WTC11 (cell line): ENCODE measurements around the gene FOXP1. TPM values are rescaled to one million over a fixed set of nuclear protein-coding genes. Genes with fewer than 3 reads are reported as not detected.
A peak's percentile ranks its signal among the peaks of the same experiment; 100 is the strongest.

ENCODE experiments used
- ATAC-seq: fragments of 200-7000 bp; cut with Tn5 transposase; 2 replicates; pipeline ENCODE4 v1.10.0; 2021; ENCODE audit warnings: mild to moderate bottlenecking, moderate library complexity
- CTCF ChIA-PET: fragments of 300-600 bp; sonication (Branson Sonifier 250); formaldehyde crosslinking; loops from one replicate; lab custom pipeline; 2021; ENCODE audit warnings: antibody characterized with exemption; lab: Charles Lee
- POLR2A ChIA-PET: fragments of 350-600 bp; sonication (Branson Sonifier 250); formaldehyde crosslinking; loops from one replicate; lab custom pipeline; 2021; ENCODE audit warnings: antibody characterized with exemption; lab: Charles Lee
- DNase-seq: peaks from one replicate; pipeline ENCODE4 v3.0.0; 2021; ENCODE audit warnings: low spot score
- H3K27ac Mint-ChIP-seq: 2 replicates; pipeline ENCODE4 v1.8.0; 2021; ENCODE audit warnings: mixed read lengths
- H3K27me3 Mint-ChIP-seq: 2 replicates; pipeline ENCODE4 v1.8.0; 2021; ENCODE audit warnings: low read depth, mild to moderate bottlenecking, moderate library complexity, mixed read lengths
- H3K36me3 Mint-ChIP-seq: 2 replicates; pipeline ENCODE4 v1.8.0; 2021; ENCODE audit warnings: mixed read lengths
- H3K4me1 Mint-ChIP-seq: 2 replicates; pipeline ENCODE4 v1.8.0; 2022; ENCODE audit warnings: mixed read lengths
- H3K4me3 Mint-ChIP-seq: 2 replicates; pipeline ENCODE4 v1.8.0; 2021; ENCODE audit warnings: mild to moderate bottlenecking, moderate library complexity, mixed read lengths
- H3K9me3 Mint-ChIP-seq: 2 replicates; pipeline ENCODE4 v1.8.0; 2021; ENCODE audit warnings: mixed read lengths
- ATF1 ChIP-seq: sonication (generic); formaldehyde crosslinking; IDR thresholded peaks from 2 replicates; pipeline ENCODE4 v1.8.1; 2023; ENCODE audit warnings: mild to moderate bottlenecking, moderate library complexity, missing genetic modification reagents
- ATF6 ChIP-seq: sonication (generic); formaldehyde crosslinking; IDR thresholded peaks from 2 replicates; pipeline ENCODE4 v1.8.1; 2023; ENCODE audit warnings: mild to moderate bottlenecking, missing genetic modification reagents
- CREB1 ChIP-seq: sonication (generic); formaldehyde crosslinking; IDR thresholded peaks from 2 replicates; pipeline ENCODE4 v1.8.0; 2023; ENCODE audit warnings: mild to moderate bottlenecking, missing genetic modification reagents
- ELF4 ChIP-seq: sonication (generic); formaldehyde crosslinking; IDR thresholded peaks from 2 replicates; pipeline ENCODE4 v1.8.1; 2022; ENCODE audit warnings: low read depth, mild to moderate bottlenecking, moderate library complexity, missing genetic modification reagents
- FOXK1 ChIP-seq: sonication (generic); formaldehyde crosslinking; IDR thresholded peaks from 2 replicates; pipeline ENCODE4 v1.8.0; 2022; ENCODE audit warnings: mild to moderate bottlenecking, moderate library complexity, missing genetic modification reagents
- FOXP1 ChIP-seq: sonication (generic); formaldehyde crosslinking; IDR thresholded peaks from 2 replicates; pipeline ENCODE4 v1.8.0; 2022; ENCODE audit warnings: missing genetic modification reagents, mild to moderate bottlenecking, moderate library complexity, borderline replicate concordance
- FOXP4 ChIP-seq: sonication (generic); formaldehyde crosslinking; IDR thresholded peaks from 2 replicates; pipeline ENCODE4 v1.8.0; 2022; ENCODE audit warnings: mild to moderate bottlenecking, missing genetic modification reagents
- HMGA2 ChIP-seq: fragments of 250-450 bp; sonication (Bioruptor Pico); IDR thresholded peaks from 2 replicates; pipeline ENCODE4 v1.4.0; 2021; ENCODE audit warnings: mild to moderate bottlenecking, moderate library complexity
- IRF1 ChIP-seq: sonication (generic); formaldehyde crosslinking; IDR thresholded peaks from 2 replicates; pipeline ENCODE4 v1.8.0; 2023; ENCODE audit warnings: missing genetic modification reagents
- IRF2 ChIP-seq: sonication (generic); formaldehyde crosslinking; IDR thresholded peaks from 2 replicates; pipeline ENCODE4 v1.8.0; 2022; ENCODE audit warnings: low read depth, missing genetic modification reagents, borderline replicate concordance
- MXD4 ChIP-seq: fragments of 250-450 bp; sonication (Bioruptor Pico); IDR thresholded peaks from 2 replicates; pipeline ENCODE4 v1.8.0; 2021; ENCODE audit warnings: mild to moderate bottlenecking, moderate library complexity, borderline replicate concordance
- NFE2L1 ChIP-seq: sonication (generic); formaldehyde crosslinking; IDR thresholded peaks from 2 replicates; pipeline ENCODE4 v1.8.1; 2023; ENCODE audit warnings: missing genetic modification reagents
- NR3C1 ChIP-seq: sonication (generic); formaldehyde crosslinking; conservative IDR thresholded peaks from 2 replicates; pipeline ENCODE4 v1.8.1; 2023; ENCODE audit warnings: low read depth, mild to moderate bottlenecking, missing genetic modification reagents
- OVOL2 ChIP-seq: fragments of 250-450 bp; sonication (Bioruptor Pico); IDR thresholded peaks from 2 replicates; pipeline ENCODE4 v1.9.0; 2021; ENCODE audit warnings: mild to moderate bottlenecking, borderline replicate concordance
- TCF7 ChIP-seq: sonication (generic); formaldehyde crosslinking; IDR thresholded peaks from 2 replicates; pipeline ENCODE4 v1.8.0; 2022; ENCODE audit warnings: mild to moderate bottlenecking, low read depth, missing genetic modification reagents, moderate library complexity
- TEAD4 ChIP-seq: sonication (generic); formaldehyde crosslinking; IDR thresholded peaks from 2 replicates; pipeline ENCODE4 v1.8.0; 2022; ENCODE audit warnings: mild to moderate bottlenecking, missing genetic modification reagents
- ZMAT4 ChIP-seq: fragments of 250-450 bp; sonication (Bioruptor Pico); IDR thresholded peaks from 2 replicates; pipeline ENCODE4 v1.9.0; 2021; ENCODE audit warnings: mild to moderate bottlenecking
- ZNF121 ChIP-seq: sonication (generic); formaldehyde crosslinking; IDR thresholded peaks from 2 replicates; pipeline ENCODE4 v1.8.0; 2023; ENCODE audit warnings: missing genetic modification reagents
- total RNA-seq: library from RNA; stranded (reverse); gene quantifications from 3 replicates; pipeline ENCODE4 v1.2.3, GENCODE V29; 2021
- TF ChIP-seq, protein P1 (sequence below): fragments of 250-450 bp; sonication (Bioruptor Pico); IDR thresholded peaks from 2 replicates; pipeline ENCODE4 v1.8.0; 2021; ENCODE audit warnings: mild to moderate bottlenecking

FOXP1 gene
- total RNA-seq, 1 experiment from 2014 or later, result 25.8 TPM

DNA sequence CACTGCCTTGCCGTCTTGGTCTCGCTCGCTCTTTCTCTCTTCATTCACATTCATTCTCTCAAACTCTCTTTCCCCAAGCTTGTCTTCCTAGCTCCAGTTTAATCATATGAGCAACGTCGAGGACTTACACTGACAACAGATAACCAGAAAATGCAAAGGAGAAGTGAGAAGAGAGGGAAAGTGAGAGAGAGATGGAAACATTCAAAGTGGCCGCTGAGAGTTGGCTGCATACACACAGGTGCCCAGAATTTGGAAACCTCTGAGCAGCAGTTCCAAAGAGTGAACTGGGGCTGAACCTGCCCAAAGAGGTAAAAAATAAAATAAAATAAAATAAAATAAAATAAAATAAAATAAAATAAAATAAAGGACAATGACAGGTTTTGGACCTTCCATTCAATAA lies 583.0 kb downstream of the FOXP1 start:
- POLR2A ChIA-PET, result no interaction called here

GRCh38 chr3:70999730-71000129 lies 583.8 kb downstream of the FOXP1 start:
- Mint-ChIP-seq H3K4me1 (peaks cover 28% of the 10 kb centered on the region), H3K36me3 (no peaks in the 10 kb centered on the region), H3K27me3 (no peaks in the 10 kb centered on the region), H3K4me3 (no peak overlapping the region), H3K27ac (no peak overlapping the region), H3K9me3 (no peaks in the 10 kb centered on the region)
- TF ChIP-seq FOXP1 (CRISPR knock-in tag) (no peak), CREB1 (no peak), FOXP4 (CRISPR knock-in tag) (no peak)
- POLR2A ChIA-PET, result no interaction called here
- CTCF ChIA-PET, result interaction anchor here (0.9 kb wide), 1 partner anchor 22 kb away, joined by 3 read pairs; no protein-coding TSS in a partner anchor
- no peak for DNase-seq
- no peak for ATAC-seq

More for the DNA sequence above, 583.0 kb downstream of the FOXP1 start:
- Mint-ChIP-seq H3K4me3 (no peak overlapping the region), H3K27ac (no peak overlapping the region), H3K27me3 (no peaks in the 10 kb centered on the region), H3K4me1 (peaks cover 28% of the 10 kb centered on the region), H3K9me3 (no peaks in the 10 kb centered on the region), H3K36me3 (no peaks in the 10 kb centered on the region)
- ATAC-seq (no peak), DNase-seq (no peak)
- TF ChIP-seq IRF2 (CRISPR knock-in tag) (no peak), NR3C1 (CRISPR knock-in tag) (no peak), HMGA2 (CRISPR knock-in tag) (peak; percentile 61; the same call in 1 of the 2 replicates)
- TF ChIP-seq, protein P1, sequence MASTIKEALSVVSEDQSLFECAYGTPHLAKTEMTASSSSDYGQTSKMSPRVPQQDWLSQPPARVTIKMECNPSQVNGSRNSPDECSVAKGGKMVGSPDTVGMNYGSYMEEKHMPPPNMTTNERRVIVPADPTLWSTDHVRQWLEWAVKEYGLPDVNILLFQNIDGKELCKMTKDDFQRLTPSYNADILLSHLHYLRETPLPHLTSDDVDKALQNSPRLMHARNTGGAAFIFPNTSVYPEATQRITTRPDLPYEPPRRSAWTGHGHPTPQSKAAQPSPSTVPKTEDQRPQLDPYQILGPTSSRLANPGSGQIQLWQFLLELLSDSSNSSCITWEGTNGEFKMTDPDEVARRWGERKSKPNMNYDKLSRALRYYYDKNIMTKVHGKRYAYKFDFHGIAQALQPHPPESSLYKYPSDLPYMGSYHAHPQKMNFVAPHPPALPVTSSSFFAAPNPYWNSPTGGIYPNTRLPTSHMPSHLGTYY (CRISPR knock-in tag), result no peak
- CTCF ChIA-PET, result interaction anchor here (0.9 kb wide), 1 partner anchor 21 kb away, joined by 3 read pairs; no protein-coding TSS in a partner anchor

- ATAC-seq (no peak), DNase-seq (no peak)
- no peaks in the 10 kb centered on the region for H3K27me3 Mint-ChIP-seq
- CTCF ChIA-PET, result interaction anchor here (1.0 kb wide), 1 partner anchor 26 kb away, joined by 4 read pairs; no protein-coding TSS in a partner anchor
- peaks cover 6% of the 10 kb centered on the region for H3K4me1 Mint-ChIP-seq
- TF ChIP-seq OVOL2 (CRISPR knock-in tag) (no peak), ATF1 (CRISPR knock-in tag) (no peak), TCF7 (no peak), IRF2 (CRISPR knock-in tag) (no peak), MXD4 (CRISPR knock-in tag) (no peak), IRF1 (CRISPR knock-in tag) (no peak), ZMAT4 (no peak), ATF6 (CRISPR knock-in tag) (no peak), NFE2L1 (no peak), TEAD4 (CRISPR knock-in tag) (no peak), FOXK1 (CRISPR knock-in tag) (no peak), ZNF121 (CRISPR knock-in tag) (no peak), ELF4 (CRISPR knock-in tag) (no peak)
- no peaks in the 10 kb centered on the region for H3K9me3 Mint-ChIP-seq
- no peak overlapping the region for H3K4me3 Mint-ChIP-seq
- no peaks in the 10 kb centered on the region for H3K36me3 Mint-ChIP-seq
- H3K27ac Mint-ChIP-seq, result no peak overlapping the region
- POLR2A ChIA-PET, result no interaction called here
These were observed 587.4 kb downstream of the FOXP1 start for GRCh38 chr3:70996082-70996481.
